Forelimb muscle (tissue), 1 donor: ENCODE results near the gene ARNT2. TPM values are rescaled to one million over a fixed set of nuclear protein-coding genes. Genes with fewer than 3 reads are reported as not detected.

Experiments
- DNase-seq: peaks from one replicate; pipeline ENCODE4 v3.0.0-alpha.2; 2013; ENCODE audit warnings: low read depth
- polyA plus RNA-seq: library from polyadenylated mRNA; unstranded; fragments of 120-200 nt; gene quantifications from one replicate; pipeline ENCODE4 v1.2.1, GENCODE V29; 2013; ENCODE audit not compliant: insufficient read length

The ARNT2 gene
- polyA plus RNA-seq, 1 donor: 6.6 TPM

- DNase-seq: no peak
Observed at GRCh38 chr15:80442728-80443403, 38.7 kb downstream of the ARNT2 start.

DNA sequence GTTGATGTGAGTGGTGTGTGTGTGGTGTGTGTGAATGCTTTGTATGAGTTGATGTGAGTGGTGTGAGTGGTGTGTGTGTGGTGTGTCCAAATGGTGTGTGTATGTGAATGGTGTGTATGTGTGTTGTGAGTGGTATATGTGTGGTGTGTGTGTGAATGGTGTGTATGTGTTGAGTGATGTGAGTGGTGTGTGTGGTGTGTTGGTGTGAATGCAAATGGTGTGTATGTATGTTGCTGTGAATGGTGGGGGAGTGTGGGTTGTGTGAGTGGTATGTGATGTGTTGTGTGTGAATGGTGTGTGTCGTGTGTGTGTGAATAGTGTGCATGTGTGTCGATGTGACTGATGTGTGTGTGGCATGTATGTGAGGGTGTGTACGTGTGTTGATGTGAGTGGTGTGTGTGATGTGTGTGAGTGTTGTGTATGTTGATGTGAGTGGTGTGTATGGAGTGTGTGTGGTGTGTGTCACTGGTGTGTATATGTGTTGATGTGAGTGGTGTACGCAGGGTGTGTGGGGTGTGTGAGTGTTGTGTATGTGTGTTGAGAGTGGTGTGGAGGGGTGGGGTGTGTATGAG is 40.6 kb downstream of the ARNT2 start:
- no peak for DNase-seq

DNA sequence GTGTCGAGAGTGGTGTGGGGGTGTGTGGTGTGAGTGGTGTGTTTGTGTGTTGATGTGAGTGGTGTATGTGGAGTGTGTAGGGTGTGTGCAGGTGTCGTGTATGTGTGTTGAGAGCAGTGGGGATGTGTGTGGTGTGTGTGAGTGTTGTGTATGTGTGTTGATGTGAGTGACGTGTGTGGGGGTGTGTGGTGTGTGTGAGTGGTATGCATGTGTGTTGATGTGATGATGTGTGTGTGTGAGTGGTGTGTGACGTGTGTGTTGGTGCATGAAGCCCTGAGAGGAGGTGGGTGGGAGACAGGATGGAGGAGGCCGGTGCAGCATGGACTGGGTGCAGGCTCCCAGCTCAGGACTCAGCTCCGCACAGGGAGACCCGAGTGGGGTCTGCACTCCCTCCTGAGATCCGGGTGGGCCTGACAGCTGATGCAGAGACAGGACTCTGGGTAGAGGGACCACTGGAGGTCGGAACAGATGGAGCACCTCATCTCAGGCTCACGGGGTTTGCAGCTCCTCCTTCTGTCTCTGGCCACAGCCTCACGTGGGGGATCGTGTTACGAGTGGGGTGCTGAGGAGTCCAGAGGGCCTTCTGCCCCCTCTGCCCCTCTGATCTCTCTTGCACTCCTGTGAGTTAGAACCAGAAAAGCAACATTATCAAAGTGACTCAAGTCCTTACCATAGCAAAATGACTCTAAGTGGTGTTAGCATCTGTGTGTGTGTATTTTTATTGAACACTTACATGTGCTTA is 41.3 kb downstream of the ARNT2 start:
- DNase-seq: no peak

- DNase-seq: no peak
Observed at GRCh38 chr15:80447077-80447476, 42.9 kb downstream of the ARNT2 start.

- DNase-seq: no peak
Observed at GRCh38 chr15:80449825-80450224, 45.6 kb downstream of the ARNT2 start.

DNA sequence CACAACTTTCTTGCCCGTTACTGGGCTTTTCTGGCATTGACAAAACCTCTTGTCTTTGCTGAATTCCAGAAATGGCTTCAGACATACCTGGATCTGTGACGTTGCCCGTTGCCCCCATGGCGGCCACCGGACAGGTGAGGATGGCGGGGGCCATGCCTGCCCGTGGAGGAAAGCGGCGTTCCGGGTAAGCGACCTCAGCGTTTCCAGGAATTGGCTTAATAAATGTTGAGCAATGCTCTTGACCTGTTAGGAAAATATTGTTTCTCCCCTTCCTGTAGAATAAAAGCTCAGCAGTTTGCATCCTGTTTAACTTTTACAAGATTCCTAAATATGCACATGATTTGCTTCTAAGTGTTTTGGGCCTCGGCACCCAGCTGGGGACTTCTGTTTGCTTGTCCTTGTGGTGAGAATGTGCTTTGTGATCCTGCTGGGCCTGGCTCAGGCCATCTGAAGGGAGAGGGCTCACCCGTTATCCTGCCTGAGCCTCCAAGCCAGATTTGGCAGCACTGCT is 46.7 kb downstream of the ARNT2 start:
- no peak for DNase-seq

- DNase-seq: no peak
Observed at GRCh38 chr15:80452166-80452565, 48.0 kb downstream of the ARNT2 start.

DNA sequence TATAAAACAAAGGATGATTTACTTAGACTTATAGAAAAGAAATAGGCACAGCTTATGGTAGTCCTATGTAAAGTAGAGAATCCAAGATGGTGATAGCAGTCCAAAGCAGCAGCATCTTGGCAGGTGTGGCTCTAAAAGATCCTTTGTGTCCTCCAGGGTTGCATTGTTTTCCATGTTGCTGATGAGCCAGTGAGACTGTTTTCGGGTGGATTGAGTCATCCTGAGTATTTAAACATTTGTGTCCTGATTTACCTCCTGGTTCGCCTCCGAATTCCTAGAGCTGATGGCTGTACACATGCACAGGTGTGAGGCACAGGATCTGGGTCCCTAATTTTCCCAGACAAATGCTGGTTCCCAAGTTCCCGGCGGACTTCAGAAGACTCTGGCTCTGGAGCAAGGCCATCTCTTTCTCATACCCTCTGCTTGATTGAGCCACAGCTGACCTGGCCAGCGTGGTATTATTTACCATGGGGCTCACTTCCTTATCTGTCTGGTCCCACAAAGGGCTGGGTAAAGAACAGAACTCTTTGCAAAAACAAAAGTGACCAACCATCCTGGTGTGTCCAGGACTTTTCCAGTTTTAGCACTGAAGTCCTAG is 51.0 kb downstream of the ARNT2 start:
- DNase-seq: no peak

DNA sequence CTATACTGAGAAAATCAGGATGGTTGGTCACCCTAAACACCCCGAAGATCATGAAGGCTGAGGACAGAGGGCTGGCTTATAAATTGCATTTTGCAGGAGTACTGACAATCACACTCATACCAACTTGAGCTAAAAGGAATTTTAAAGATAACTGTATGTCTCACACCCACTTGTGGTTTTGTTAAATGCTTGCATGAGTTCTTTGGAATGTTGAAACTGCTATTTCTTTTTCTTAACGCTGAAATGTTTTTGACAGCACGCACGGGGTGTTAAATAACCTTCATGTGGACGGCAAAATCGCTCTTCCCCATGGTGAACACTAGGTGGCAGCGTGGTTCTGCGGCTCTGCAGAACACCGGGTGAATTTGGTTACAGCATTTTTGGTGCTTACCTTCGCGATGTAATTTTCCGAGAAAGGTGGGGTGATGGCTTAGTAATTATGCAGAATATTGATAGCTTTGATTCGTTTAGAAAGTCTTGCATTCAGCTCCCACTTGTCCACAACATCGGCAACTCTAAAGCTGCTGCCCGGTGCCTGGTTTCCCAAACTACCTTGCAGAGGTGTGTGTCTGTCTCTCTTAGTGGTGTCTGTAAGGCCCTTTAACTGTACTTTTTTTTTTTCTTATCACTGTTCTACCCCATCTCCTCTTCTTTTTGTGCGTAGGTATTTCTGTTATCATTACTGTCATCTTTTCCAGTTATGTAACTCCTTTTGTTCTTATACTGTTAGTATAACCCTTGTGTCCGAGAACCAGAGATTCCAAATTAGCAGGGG is 51.7 kb downstream of the ARNT2 start:
- DNase-seq: peak; percentile 41

DNA sequence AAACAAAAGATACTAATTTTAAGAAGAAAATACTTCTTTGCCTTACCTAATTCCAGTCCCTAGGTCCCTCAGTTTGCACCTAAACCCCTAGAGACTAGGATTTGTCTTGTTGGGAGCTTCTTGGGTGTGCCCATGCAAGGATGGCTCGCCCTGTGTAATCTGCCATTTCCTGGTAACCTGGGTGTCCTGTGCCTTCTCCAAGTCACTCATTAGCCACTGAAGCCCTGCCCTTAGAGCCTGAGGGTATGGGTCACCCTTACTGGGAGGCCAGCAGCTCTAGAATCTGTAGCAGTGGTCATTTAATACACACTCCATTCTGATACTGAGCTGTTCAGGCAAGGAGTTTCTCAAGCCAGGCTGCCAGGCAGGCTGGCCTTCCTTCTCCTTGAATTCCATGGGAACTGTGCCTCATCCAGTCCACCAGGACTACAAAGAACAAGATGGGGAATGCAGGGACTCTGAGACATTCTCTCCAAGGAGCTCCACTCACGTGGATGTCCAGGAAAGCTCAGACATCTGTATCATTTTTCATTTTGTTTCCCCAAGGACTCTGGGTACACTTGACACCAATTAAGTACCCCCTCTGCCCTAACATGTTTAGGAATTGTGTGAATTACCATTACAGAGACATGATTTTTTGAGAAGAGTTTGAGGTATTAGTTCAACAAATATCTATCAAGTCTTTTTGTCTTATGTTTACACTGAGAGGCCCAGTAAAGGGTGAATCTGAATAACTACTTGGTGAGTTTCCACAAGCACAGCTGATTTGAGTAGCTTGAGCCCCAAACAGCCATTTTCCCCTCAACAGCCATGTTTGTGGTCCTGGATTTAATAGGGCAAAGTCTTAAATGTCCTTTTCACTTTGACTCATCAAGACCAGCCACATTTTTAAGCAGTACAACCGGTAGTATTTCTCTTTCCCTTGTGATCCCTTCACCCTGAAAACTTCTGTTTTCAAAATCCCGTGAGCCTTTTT is 52.6 kb downstream of the ARNT2 start:
- DNase-seq: no peak

DNA sequence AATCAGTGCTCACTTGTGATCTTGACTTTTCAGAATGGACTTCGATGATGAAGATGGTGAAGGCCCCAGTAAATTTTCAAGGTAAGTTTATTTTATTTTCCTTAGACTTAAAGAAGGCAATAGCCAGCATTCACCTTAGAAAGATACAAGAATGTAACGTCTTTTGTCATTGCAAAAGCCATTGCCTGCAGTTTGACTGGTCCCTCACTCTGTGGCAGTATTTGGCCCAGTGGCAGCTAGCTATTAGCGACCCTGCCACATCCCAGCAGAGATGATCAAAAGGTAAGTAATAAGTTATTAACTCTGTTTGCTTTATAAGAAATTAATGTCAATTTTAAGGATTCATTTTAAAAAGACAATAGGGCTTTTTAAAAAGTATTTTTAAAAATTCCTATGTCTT is 53.7 kb downstream of the ARNT2 start:
- no peak for DNase-seq

DNA sequence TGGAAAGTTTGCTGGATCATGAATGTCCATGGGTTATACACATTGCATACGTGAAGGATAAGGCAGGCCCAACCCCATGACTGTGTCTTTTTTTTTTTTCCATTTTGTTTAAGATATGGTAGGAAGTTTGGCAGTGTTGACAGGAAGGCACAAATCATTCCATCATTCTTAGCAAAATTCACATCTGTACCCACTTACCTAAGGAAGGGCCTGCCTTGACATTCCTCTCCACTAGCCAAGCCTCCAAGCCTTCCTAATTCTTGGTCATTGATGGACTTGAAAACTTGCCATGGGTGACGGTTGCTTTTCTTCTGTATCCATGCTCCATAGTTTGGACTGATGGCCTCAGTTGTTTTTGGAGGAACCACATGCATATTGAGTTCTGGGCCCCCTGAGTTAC is 54.4 kb downstream of the ARNT2 start:
- DNase-seq: no peak

DNA sequence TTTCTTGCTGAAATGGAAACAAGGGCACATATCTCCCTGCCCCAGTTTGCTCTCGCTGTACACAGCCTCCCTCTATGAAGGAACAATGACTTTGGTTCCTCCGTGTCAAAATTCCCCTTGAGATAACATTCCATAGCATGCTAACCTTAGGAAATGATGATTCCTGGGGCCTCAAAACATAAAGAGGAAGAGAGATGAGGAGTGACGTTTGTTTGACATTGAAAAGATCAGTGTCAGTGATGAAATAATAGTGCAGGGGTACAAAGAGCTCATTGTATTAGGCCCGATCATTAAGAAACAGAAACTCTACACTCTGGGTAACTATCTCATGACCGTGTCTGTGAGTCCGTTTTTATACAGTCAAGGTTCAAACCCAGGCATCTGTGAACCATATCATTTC is 55.2 kb downstream of the ARNT2 start:
- no peak for DNase-seq

GRCh38 chr15:80459818-80460217 is 55.6 kb downstream of the ARNT2 start:
- DNase-seq: no peak

DNA sequence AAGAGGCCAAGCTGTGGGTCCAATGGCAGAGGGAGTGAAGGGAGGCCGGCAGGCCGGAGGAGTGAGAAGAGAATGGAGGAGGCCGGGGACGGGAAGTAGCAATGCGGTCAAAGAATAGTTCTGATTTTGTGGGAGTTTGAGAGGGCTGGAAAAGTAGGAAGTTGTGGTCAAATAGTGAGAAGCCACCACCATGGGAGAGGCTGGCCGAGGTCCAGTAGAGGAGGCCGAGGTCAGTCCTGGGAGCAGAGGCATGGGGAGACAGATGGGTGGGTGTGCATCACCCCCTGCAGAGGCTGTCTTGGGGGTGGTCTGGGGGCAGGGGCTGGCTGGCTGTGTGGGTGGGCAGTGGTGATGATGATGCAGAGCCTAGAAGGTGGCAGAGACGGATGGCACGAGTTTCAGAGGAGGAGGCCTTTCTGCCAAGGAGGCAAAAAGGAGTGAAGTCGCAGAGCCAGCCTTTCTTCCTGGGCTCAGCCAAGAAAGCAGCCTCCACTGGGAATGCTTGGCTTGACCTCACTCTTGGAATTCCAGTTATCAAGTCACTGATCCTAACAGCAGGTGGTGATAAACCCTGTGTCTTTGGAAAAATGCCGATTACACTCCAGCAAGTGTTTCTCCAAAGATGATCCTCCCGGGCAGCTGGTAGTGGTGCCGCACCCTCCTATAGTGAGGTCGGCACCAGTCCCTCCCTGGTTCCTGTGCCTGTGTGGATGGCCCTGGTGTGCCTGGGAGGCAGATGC is 57.3 kb downstream of the ARNT2 start:
- DNase-seq: no peak

DNA sequence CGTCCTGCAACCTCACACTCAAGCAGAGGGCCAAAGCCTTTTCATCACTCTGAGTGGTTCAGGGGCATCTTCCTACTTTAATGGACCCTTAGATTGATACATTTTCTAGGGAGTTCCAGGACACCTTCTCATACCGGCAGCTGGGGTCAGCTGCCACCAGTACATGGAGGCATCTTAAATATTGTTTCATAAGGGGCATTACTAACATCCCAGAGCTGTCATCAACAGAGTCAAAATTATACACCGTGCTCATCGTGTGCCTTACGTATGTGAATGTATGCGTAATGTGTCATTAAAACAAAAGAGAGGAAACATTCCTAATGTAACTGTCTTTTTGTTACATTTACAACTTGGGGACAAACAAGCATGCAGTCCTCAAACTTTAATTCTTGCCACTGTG is 57.9 kb downstream of the ARNT2 start:
- DNase-seq: no peak

DNA sequence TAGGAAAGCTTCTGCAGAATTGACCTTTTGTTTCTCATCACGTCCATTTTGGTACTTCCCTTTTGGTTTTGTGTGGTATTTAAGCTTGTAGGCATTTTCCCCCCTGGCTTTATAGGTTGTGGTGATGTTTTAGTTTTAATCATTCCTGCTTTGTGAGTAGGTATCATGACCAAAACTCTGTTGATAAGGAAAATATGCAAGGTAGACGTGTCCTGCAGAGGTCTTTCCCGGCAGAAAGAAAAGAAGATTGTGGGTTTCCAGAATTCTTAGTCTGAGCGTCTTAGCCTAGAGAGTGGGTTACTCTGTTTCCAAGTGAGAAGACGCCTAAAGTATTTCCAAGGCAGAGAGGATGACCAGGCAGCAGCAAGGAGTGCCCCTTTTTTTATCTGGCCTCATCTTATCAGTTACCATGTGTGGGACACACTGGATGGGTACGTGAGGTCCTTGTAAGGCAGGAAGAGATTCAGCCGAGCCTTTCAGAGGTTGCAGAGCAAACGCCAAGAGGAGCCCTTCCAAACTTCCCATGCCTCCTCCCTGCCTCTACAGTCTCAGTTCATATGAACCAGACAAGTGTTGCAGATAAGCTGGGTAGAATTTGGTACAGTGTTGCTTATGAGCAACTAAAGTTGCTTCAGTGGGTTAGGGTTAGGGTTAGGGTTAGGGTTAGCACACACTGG is 58.8 kb downstream of the ARNT2 start:
- no peak for DNase-seq

DNA sequence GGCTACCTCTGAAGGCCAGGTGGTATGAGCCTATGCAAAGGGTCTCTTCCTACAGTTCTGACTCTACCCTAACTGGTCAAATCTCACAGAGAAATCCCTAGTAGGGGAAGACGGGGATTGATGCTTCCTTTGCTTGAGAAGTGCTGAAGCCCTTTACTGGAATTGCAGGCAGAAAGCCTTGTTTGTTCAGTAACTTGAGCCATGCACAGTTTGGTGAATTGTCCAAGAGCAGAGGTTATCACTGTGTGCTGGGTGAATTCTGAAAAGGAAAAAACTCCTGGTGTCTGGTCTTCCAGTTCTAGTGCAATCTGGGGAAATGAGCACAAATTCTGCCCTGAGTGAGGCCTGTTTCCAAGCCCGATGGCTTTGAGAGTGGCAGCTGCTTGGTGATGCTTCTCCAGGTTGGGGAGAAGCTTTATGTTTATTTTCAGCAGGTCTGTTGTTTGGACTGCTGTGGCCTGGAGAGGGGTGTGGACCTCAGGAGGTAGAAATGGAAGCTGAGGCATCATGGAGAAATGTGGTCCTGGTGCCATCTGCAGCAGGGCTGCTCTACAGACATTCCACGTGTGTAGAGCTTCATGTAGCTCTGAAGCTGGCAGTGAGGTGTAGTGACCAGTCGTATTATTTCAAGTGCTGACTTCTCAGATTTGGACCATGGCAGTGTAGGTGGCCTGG is 60.9 kb downstream of the ARNT2 start:
- no peak for DNase-seq

- no peak for DNase-seq
Observed at GRCh38 chr15:80465626-80466005, 61.4 kb downstream of the ARNT2 start.
